HL-60 (cell line): ENCODE data around the gene KRTAP10-7.
"Not testable (repeated sequence)": the region's sequence is repeated elsewhere in the genome, so short reads cannot be mapped to it uniquely, and the experiment has no call there.

Experiments
- GABPA ChIP-seq: IDR thresholded peaks from 2 replicates; pipeline ENCODE4 v1.6.1; 2012; ENCODE audit warnings: low read depth
- POLR2AphosphoS5 ChIP-seq: IDR thresholded peaks from 2 replicates; pipeline ENCODE4 v1.6.1; 2012; ENCODE audit warnings: low read depth
- TF ChIP-seq, protein P1 (sequence below): IDR thresholded peaks from one replicate; pipeline ENCODE4 v1.5.1; 2011; ENCODE audit warnings: low read length, control low read depth, inconsistent platforms; ENCODE audit not compliant: insufficient read depth
- TF ChIP-seq, protein P2 (sequence below): IDR thresholded peaks from 2 replicates; pipeline ENCODE4 v1.6.1; 2012; ENCODE audit warnings: low read depth; ENCODE audit not compliant: insufficient replicate concordance

DNA sequence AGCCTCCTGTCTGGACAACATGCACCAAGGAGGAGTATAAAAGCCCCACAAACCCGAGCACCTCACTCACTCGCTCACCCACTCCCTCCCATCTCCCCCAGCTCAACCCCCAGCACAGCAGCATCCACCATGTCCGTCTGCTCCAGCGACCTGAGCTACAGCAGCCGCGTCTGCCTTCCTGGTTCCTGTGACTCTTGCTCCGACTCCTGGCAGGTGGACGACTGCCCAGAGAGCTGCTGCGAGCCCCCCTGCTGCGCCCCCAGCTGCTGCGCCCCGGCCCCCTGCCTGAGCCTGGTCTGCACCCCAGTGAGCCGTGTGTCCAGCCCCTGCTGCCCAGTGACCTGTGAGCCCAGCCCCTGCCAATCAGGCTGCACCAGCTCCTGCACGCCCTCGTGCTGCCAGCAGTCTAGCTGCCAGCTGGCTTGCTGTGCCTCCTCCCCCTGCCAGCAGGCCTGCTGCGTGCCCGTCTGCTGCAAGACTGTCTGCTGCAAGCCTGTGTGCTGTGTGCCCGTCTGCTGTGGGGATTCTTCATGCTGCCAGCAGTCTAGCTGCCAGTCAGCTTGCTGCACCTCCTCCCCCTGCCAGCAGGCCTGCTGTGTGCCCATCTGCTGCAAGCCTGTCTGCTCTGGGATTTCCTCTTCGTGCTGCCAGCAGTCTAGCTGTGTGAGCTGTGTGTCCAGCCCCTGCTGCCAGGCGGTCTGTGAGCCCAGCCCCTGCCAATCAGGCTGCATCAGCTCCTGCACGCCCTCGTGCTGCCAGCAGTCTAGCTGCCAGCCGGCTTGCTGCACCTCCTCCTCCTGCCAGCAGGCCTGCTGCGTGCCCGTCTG, 26.6 kb upstream of the KRTAP10-7 start, which contains the start of gene KRTAP10-4:
- TF ChIP-seq, protein P1, sequence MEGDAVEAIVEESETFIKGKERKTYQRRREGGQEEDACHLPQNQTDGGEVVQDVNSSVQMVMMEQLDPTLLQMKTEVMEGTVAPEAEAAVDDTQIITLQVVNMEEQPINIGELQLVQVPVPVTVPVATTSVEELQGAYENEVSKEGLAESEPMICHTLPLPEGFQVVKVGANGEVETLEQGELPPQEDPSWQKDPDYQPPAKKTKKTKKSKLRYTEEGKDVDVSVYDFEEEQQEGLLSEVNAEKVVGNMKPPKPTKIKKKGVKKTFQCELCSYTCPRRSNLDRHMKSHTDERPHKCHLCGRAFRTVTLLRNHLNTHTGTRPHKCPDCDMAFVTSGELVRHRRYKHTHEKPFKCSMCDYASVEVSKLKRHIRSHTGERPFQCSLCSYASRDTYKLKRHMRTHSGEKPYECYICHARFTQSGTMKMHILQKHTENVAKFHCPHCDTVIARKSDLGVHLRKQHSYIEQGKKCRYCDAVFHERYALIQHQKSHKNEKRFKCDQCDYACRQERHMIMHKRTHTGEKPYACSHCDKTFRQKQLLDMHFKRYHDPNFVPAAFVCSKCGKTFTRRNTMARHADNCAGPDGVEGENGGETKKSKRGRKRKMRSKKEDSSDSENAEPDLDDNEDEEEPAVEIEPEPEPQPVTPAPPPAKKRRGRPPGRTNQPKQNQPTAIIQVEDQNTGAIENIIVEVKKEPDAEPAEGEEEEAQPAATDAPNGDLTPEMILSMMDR, result not testable (repeated sequence)
- TF ChIP-seq, protein P2, sequence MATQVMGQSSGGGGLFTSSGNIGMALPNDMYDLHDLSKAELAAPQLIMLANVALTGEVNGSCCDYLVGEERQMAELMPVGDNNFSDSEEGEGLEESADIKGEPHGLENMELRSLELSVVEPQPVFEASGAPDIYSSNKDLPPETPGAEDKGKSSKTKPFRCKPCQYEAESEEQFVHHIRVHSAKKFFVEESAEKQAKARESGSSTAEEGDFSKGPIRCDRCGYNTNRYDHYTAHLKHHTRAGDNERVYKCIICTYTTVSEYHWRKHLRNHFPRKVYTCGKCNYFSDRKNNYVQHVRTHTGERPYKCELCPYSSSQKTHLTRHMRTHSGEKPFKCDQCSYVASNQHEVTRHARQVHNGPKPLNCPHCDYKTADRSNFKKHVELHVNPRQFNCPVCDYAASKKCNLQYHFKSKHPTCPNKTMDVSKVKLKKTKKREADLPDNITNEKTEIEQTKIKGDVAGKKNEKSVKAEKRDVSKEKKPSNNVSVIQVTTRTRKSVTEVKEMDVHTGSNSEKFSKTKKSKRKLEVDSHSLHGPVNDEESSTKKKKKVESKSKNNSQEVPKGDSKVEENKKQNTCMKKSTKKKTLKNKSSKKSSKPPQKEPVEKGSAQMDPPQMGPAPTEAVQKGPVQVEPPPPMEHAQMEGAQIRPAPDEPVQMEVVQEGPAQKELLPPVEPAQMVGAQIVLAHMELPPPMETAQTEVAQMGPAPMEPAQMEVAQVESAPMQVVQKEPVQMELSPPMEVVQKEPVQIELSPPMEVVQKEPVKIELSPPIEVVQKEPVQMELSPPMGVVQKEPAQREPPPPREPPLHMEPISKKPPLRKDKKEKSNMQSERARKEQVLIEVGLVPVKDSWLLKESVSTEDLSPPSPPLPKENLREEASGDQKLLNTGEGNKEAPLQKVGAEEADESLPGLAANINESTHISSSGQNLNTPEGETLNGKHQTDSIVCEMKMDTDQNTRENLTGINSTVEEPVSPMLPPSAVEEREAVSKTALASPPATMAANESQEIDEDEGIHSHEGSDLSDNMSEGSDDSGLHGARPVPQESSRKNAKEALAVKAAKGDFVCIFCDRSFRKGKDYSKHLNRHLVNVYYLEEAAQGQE, result not testable (repeated sequence)
- TF ChIP-seq POLR2AphosphoS5, GABPA: not testable (repeated sequence)
